ENCODE data around the gene PLEKHA6.

PLEKHA6 gene

GRCh38 chr1:204337583-204337982 is 22.1 kb downstream of the PLEKHA6 start:
- no peaks in the 10 kb centered on the region for H3K27me3 ChIP-seq (ENCODE audit: insufficient read depth, poor library complexity, severe bottlenecking)
- no peak for DNase-seq (ENCODE audit: low read depth in 1 of 2, low spot score in 1 of 2)
- H3K27ac ChIP-seq (replicated peaks) = no peak overlapping the region
- TF ChIP-seq REST (IDR thresholded peaks at IDR 0.05; ENCODE audit: insufficient replicate concordance, low read depth) = no peak
- no peak overlapping the region for H3K4me3 ChIP-seq (replicated peaks; ENCODE audit: insufficient read depth, low read length)

- TF ChIP-seq POLR2AphosphoS5 (IDR thresholded peaks at IDR 0.05; ENCODE audit: low read depth) (no peak), GABPA (IDR thresholded peaks at IDR 0.05; ENCODE audit: low read depth) (no peak), REST (IDR thresholded peaks at IDR 0.05; ENCODE audit: insufficient replicate concordance, low read depth) (no peak)
- Histone ChIP-seq H3K27ac (replicated peaks) (no peak overlapping the region), H3K27me3 (ENCODE audit: insufficient read depth, poor library complexity, severe bottlenecking) (no peaks in the 10 kb centered on the region), H3K4me3 (replicated peaks; ENCODE audit: insufficient read depth, low read length) (no peak overlapping the region)
- no peak for DNase-seq (ENCODE audit: low read depth in 1 of 2, low spot score in 1 of 2)
These were observed 22.7 kb downstream of the PLEKHA6 start for GRCh38 chr1:204337036-204337429.

GRCh38 chr1:204336421-204337035 is 23.2 kb downstream of the PLEKHA6 start:
- no peak overlapping the region for H3K27ac ChIP-seq (replicated peaks)
- no peak for DNase-seq (ENCODE audit: low read depth in 1 of 2, low spot score in 1 of 2)
- TF ChIP-seq, protein P1, sequence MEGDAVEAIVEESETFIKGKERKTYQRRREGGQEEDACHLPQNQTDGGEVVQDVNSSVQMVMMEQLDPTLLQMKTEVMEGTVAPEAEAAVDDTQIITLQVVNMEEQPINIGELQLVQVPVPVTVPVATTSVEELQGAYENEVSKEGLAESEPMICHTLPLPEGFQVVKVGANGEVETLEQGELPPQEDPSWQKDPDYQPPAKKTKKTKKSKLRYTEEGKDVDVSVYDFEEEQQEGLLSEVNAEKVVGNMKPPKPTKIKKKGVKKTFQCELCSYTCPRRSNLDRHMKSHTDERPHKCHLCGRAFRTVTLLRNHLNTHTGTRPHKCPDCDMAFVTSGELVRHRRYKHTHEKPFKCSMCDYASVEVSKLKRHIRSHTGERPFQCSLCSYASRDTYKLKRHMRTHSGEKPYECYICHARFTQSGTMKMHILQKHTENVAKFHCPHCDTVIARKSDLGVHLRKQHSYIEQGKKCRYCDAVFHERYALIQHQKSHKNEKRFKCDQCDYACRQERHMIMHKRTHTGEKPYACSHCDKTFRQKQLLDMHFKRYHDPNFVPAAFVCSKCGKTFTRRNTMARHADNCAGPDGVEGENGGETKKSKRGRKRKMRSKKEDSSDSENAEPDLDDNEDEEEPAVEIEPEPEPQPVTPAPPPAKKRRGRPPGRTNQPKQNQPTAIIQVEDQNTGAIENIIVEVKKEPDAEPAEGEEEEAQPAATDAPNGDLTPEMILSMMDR (IDR thresholded peaks at IDR 0.05; ENCODE audit: insufficient read depth, low read length) = no peak
- H3K4me3 ChIP-seq (replicated peaks; ENCODE audit: insufficient read depth, low read length) = no peak overlapping the region
- no peaks in the 10 kb centered on the region for H3K27me3 ChIP-seq (ENCODE audit: insufficient read depth, poor library complexity, severe bottlenecking)

- Histone ChIP-seq H3K27me3 (ENCODE audit: insufficient read depth, poor library complexity, severe bottlenecking) (no peaks in the 10 kb centered on the region), H3K27ac (replicated peaks) (no peak overlapping the region), H3K4me3 (replicated peaks; ENCODE audit: insufficient read depth, low read length) (no peak overlapping the region)
- no peak for TF ChIP-seq REST (IDR thresholded peaks at IDR 0.05; ENCODE audit: insufficient replicate concordance, low read depth)
- TF ChIP-seq SPI1 (IDR thresholded peaks at IDR 0.05; ENCODE audit: borderline replicate concordance, low read depth) = no peak
- no peak for TF ChIP-seq POLR2AphosphoS5 (IDR thresholded peaks at IDR 0.05; ENCODE audit: low read depth)
- TF ChIP-seq GABPA (IDR thresholded peaks at IDR 0.05; ENCODE audit: low read depth) = no peak
- TF ChIP-seq, protein P1 (IDR thresholded peaks at IDR 0.05; ENCODE audit: insufficient read depth, low read length) = no peak
- DNase-seq (ENCODE audit: low read depth in 1 of 2, low spot score in 1 of 2) = no peak
These were observed 24.2 kb downstream of the PLEKHA6 start for GRCh38 chr1:204335533-204335932.
